ENCODE data around the gene APBA2.

GRCh38 chr15:29099131-29099880, 213.5 kb downstream of the APBA2 start:
- no peak for TF ChIP-seq CTCF (IDR thresholded peaks at IDR 0.05 in 8 of 11, conservative IDR thresholded peaks at IDR 0.05 in 3 of 11)
- TF ChIP-seq POLR2AphosphoS5 (IDR thresholded peaks at IDR 0.05) = no peak
- no peak for TF ChIP-seq POLR2A (IDR thresholded peaks at IDR 0.05)
